HepG2 (cell line): ENCODE data around the gene SLCO6A1.

ENCODE experiments used
- CREB1 ChIP-seq, 2 experiments: fragments of 450-650 bp in 1 of 2; IDR thresholded peaks; 2 replicates each; pipeline ENCODE4 v1.6.1; 2016 to 2017; ENCODE audit warnings: control low read depth in 1 of 2, mild to moderate bottlenecking in 1 of 2, missing compliant biosample characterization in 1 of 2, missing genetic modification characterization in 1 of 2
- MAZ ChIP-seq, 2 experiments: sonication (generic) in 1 of 2; formaldehyde crosslinking in 1 of 2; IDR thresholded peaks; 2 replicates each; pipeline versions ENCODE4 v1.5.0 to v1.6.1; 2012 to 2020; ENCODE audit warnings: low read depth in 2 of 2, mild to moderate bottlenecking in 2 of 2, borderline replicate concordance in 1 of 2, improper control_type of control experiment in 1 of 2, low read length in 1 of 2, missing genetic modification reagents in 1 of 2, moderate library complexity in 1 of 2
- TF ChIP-seq, protein P1 (sequence below): sonication (generic); formaldehyde crosslinking; IDR thresholded peaks from 2 replicates; pipeline ENCODE4 v1.8.1; 2023; ENCODE audit warnings: mild to moderate bottlenecking, missing genetic modification reagents

DNA sequence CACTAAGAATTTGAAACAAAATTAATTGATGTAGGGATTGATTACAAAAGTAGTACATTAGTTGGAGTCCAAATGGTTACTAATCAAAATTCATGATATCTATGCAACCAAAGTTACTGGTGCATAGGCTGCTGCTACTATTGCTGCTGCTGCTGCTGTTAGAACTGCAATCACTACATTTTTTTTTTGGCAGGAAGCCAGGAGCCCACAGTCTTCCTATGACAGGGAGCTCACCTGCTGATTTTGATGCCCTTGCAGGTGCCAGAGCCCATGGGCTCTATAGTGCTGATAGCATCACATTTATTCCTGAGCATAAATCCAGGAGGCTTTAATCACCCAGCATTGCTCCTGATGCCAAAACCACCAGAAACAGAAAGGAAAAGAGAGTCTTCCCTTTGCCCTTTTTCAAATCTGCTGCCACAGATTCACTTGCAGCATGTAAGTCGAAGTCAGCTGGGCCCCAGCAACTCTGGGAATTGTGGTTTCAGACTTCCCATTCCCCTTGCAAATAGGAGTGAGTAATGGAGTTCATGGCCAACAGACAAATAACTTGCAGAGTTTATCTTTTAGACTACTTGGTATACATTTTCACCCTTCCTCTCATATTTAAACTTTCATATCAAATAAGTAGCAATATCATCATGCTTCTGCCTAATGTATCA, 17.6 kb downstream of the SLCO6A1 start:
- TF ChIP-seq, protein P1, sequence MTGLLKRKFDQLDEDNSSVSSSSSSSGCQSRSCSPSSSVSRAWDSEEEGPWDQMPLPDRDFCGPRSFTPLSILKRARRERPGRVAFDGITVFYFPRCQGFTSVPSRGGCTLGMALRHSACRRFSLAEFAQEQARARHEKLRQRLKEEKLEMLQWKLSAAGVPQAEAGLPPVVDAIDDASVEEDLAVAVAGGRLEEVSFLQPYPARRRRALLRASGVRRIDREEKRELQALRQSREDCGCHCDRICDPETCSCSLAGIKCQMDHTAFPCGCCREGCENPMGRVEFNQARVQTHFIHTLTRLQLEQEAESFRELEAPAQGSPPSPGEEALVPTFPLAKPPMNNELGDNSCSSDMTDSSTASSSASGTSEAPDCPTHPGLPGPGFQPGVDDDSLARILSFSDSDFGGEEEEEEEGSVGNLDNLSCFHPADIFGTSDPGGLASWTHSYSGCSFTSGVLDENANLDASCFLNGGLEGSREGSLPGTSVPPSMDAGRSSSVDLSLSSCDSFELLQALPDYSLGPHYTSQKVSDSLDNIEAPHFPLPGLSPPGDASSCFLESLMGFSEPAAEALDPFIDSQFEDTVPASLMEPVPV (CRISPR knock-in tag), result no peak
- TF ChIP-seq MAZ (IDR thresholded peaks at IDR 0.05; ENCODE audit: borderline replicate concordance, low read depth, low read length), result no peak
- no peak for TF ChIP-seq MAZ (CRISPR knock-in tag; IDR thresholded peaks at IDR 0.05; ENCODE audit: low read depth)
- no peak for TF ChIP-seq CREB1 (IDR thresholded peaks at IDR 0.05)
- TF ChIP-seq CREB1 (CRISPR knock-in tag; IDR thresholded peaks at IDR 0.05), result no peak
